Trophoblast cell (in vitro differentiated cells and primary cell): Measurements from ENCODE around the gene GPRC5D.

Experiments
- DNase-seq, 2 donors: peaks; one replicate each; pipeline ENCODE4 v3.0.0-alpha.2; 2016
- H2AFZ ChIP-seq: 2 replicates; pipeline ENCODE4 v1.6.1; 2013; ENCODE audit warnings: low read length, moderate library complexity, mild to moderate bottlenecking; ENCODE audit not compliant: insufficient read depth, poor library complexity
- H2AK5ac ChIP-seq: 2 replicates; pipeline ENCODE4 v1.6.1; 2013; ENCODE audit warnings: mild to moderate bottlenecking, low read length
- H2BK120ac ChIP-seq: 2 replicates; pipeline ENCODE4 v1.6.1; 2013; ENCODE audit warnings: low read length, mild to moderate bottlenecking, moderate library complexity; ENCODE audit not compliant: insufficient read depth, poor library complexity
- H2BK12ac ChIP-seq: 2 replicates; pipeline ENCODE4 v1.6.1; 2013; ENCODE audit warnings: mild to moderate bottlenecking, low read length, moderate library complexity
- H2BK5ac ChIP-seq: 2 replicates; pipeline ENCODE4 v1.6.1; 2013; ENCODE audit warnings: low read length, low read depth, moderate library complexity, mild to moderate bottlenecking; ENCODE audit not compliant: poor library complexity
- H3K14ac ChIP-seq: 2 replicates; pipeline ENCODE4 v1.6.1; 2013; ENCODE audit warnings: mild to moderate bottlenecking, low read length
- H3K18ac ChIP-seq: 2 replicates; pipeline ENCODE4 v1.6.1; 2013; ENCODE audit warnings: mild to moderate bottlenecking, low read length
- H3K23ac ChIP-seq: 2 replicates; pipeline ENCODE4 v1.6.1; 2013; ENCODE audit warnings: low read length
- H3K27ac ChIP-seq: 2 replicates; pipeline ENCODE4 v1.5.1; 2013; ENCODE audit warnings: low read depth, mild to moderate bottlenecking, inconsistent platforms, low read length, moderate library complexity
- H3K27me3 ChIP-seq: 2 replicates; pipeline ENCODE4 v1.6.1; 2013; ENCODE audit warnings: inconsistent platforms, mild to moderate bottlenecking, low read length, moderate library complexity; ENCODE audit not compliant: insufficient read depth
- H3K36me3 ChIP-seq, 2 experiments: 1 replicate in 1 of 2; 2 replicates in 1 of 2; pipeline ENCODE4 v1.6.1; 2013; ENCODE audit warnings: low read length in 2 of 2, mild to moderate bottlenecking in 2 of 2, moderate library complexity in 1 of 2; ENCODE audit not compliant: insufficient read depth in 2 of 2, control insufficient read depth in 1 of 2
- H3K4ac ChIP-seq: 2 replicates; pipeline ENCODE4 v1.6.1; 2013; ENCODE audit warnings: low read depth, mild to moderate bottlenecking, low read length, moderate library complexity
- H3K4me1 ChIP-seq, 2 experiments: 1 replicate in 1 of 2; 2 replicates in 1 of 2; pipeline ENCODE4 v1.6.1; 2013; ENCODE audit warnings: low read length in 2 of 2, mild to moderate bottlenecking in 2 of 2, moderate library complexity in 1 of 2; ENCODE audit not compliant: insufficient read depth in 2 of 2, control insufficient read depth in 1 of 2
- H3K4me2 ChIP-seq: 2 replicates; pipeline ENCODE4 v1.6.1; 2013; ENCODE audit warnings: inconsistent platforms, mild to moderate bottlenecking, low read length, moderate library complexity
- H3K4me3 ChIP-seq: 2 replicates; pipeline ENCODE4 v1.5.1; 2013; ENCODE audit warnings: mild to moderate bottlenecking, low read depth, low read length, inconsistent platforms
- H3K79me1 ChIP-seq: one replicate; pipeline ENCODE4 v1.6.1; 2013; ENCODE audit warnings: low read length
- H3K79me2 ChIP-seq: 2 replicates; pipeline ENCODE4 v1.6.1; 2013; ENCODE audit warnings: low read length, mild to moderate bottlenecking; ENCODE audit not compliant: control insufficient read depth, insufficient read depth, poor library complexity
- H3K9ac ChIP-seq: 2 replicates; pipeline ENCODE4 v1.6.1; 2013; ENCODE audit warnings: mild to moderate bottlenecking, low read length
- H3K9me3 ChIP-seq: 2 replicates; pipeline ENCODE4 v1.6.1; 2013; ENCODE audit warnings: low read depth, mild to moderate bottlenecking, control low read depth, inconsistent platforms, low read length; ENCODE audit not compliant: insufficient read depth
- H4K12ac ChIP-seq: 2 replicates; pipeline ENCODE4 v1.6.1; 2013; ENCODE audit warnings: low read depth, mild to moderate bottlenecking, low read length, moderate library complexity
- H4K8ac ChIP-seq: 2 replicates; pipeline ENCODE4 v1.6.1; 2013; ENCODE audit warnings: low read depth, mild to moderate bottlenecking, low read length, moderate library complexity
- H4K91ac ChIP-seq: one replicate; pipeline ENCODE4 v1.6.1; 2013; ENCODE audit warnings: low read depth, mild to moderate bottlenecking, low read length, moderate library complexity
- WGBS: extraction: QIAGEN DNeasy Blood & Tissue Kit; methylation state at CpG from one replicate; pipeline ENCODE4 v1.1.7; 2013; ENCODE audit warnings: missing lambda C conversion rate; ENCODE audit not compliant: insufficient read length, insufficient coverage; ENCODE audit errors: extremely low coverage; 5-methylcytosine and 5-hydroxymethylcytosine counted together

The GPRC5D gene

DNA sequence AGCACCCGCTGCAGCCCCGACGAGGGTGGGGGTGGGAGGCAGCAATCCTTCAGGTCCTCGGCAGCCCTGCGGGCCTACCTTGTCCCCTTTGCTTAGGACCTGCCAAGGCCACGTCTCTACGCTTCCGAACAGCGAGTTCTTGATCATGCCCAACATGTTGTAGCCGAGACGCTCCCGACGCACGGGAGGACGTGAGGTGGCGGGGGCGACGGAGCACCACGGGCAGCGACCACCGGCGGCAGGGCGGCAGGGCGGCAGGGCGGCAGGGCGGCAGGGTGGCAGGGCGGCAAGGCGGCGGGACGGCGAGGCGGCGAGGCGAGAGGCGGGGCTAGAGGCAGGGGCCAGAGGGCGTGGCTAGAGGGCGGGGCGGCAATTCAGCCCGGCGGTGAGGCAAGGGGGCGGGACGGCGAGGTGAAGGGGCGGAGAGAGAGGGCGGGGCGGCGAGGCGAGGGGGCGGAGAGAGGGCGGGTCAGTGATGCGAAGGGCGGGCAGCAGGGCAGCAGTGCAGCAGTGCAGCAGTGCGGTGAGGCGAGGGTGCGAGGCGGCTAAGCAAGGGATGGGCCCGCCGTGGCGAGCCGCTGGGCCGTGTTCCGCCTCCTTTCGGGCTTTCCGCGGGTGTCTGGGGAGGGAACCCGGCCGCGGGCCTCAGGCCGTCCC, 48.1 kb upstream of the GPRC5D start, which contains the start of gene HEBP1:
TSS of gene HEBP1 (minus strand) at position 307 of the 657 bp plus-strand sequence. CDS start at position 156, 151 bp downstream.
- Histone ChIP-seq H3K27ac (peak within 1 kb of the TSS; percentile 84), H2BK12ac (peak within 1 kb of the TSS; percentile 59), H3K79me2 (peaks cover 9% of the 10 kb centered on the region), H4K12ac (peak within 1 kb of the TSS; percentile 77), H4K91ac (peak within 1 kb of the TSS; percentile 64), H3K18ac (peak within 1 kb of the TSS; percentile 97), H3K4me3 (peak within 1 kb of the TSS; percentile 94), H3K4me2 (peak within 1 kb of the TSS; percentile 78), H3K4ac (peak within 1 kb of the TSS; percentile 70), H3K36me3 (peaks cover 1 to 4% of the 10 kb centered on the region in 2 experiments), H4K8ac (peak within 1 kb of the TSS; percentile 83), H3K14ac (peak within 1 kb of the TSS; percentile 94), H3K9me3 (no peaks in the 10 kb centered on the region), H2AFZ (peak within 1 kb of the TSS; percentile 86), H2BK5ac (peak within 1 kb of the TSS; percentile 87), H2AK5ac (peak within 1 kb of the TSS; percentile 75), H3K9ac (peak within 1 kb of the TSS; percentile 78), H3K23ac (no peak within 1 kb of the TSS), H2BK120ac (peak within 1 kb of the TSS; percentile 84), H3K27me3 (no peaks in the 10 kb centered on the region), H3K4me1 (peaks cover 19 to 24% of the 10 kb centered on the region in 2 experiments), H3K79me1 (peaks cover 14% of the 10 kb centered on the region)
- WGBS, result no CpG with 5 or more reads among the region's 69 CpGs
- peak; percentile 83 to 91 for DNase-seq

DNA sequence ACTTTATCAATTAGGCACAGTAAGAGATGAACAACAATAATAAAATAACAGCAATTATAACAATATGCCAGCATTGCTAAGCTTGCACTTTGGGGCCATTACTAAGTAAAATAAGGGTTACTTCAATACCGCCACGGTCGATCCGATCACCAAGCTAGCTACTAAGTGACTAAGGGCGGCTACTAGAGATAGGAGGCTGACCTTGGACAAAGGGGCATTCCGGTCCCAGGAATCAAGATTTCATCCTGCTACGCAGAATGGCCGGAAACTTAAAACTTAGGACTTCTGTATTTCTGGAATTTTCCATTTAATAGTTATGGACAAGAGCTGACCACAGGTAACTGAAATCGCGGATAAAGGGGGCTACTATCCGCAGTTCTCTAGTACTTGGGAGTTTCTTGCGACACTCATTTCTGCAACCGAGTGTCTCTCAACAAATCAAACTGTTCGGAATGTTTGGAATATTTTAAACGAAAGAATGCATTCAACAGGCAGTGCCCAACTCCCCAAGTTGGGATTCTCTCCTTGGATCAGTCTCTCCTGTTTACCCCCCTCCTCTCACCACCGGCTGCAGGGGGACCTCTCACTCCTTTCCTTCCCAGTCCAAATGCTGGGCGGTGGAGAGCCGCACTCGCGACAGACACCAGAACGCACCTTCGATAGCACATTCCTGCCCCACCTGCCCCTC, 47.4 kb upstream of the GPRC5D start:
- H3K18ac ChIP-seq, result peak overlapping the region; percentile 97
- peak overlapping the region; percentile 61 for H3K4me2 ChIP-seq
- H2BK120ac ChIP-seq, result peak overlapping the region; percentile 67
- peak overlapping the region; percentile 52 for H4K91ac ChIP-seq
- H2AK5ac ChIP-seq, result no peak overlapping the region
- peaks cover 1 to 4% of the 10 kb centered on the region in 2 experiments for H3K36me3 ChIP-seq
- H3K9me3 ChIP-seq, result no peaks in the 10 kb centered on the region
- peak overlapping the region; percentile 9 for H3K27ac ChIP-seq
- peak overlapping the region; percentile 70 for H3K9ac ChIP-seq
- H2BK5ac ChIP-seq, result peak overlapping the region; percentile 76
- H3K4ac ChIP-seq, result peak overlapping the region; percentile 50
- no peak overlapping the region for H2BK12ac ChIP-seq
- H3K27me3 ChIP-seq, result no peaks in the 10 kb centered on the region
- WGBS, result no CpG with 5 or more reads among the region's 22 CpGs
- H3K23ac ChIP-seq, result no peak overlapping the region
- H4K8ac ChIP-seq, result peak overlapping the region; percentile 72
- peak overlapping the region; percentile 86 for H2AFZ ChIP-seq
- no peak overlapping the region for H4K12ac ChIP-seq
- peaks cover 24 to 30% of the 10 kb centered on the region in 2 experiments for H3K4me1 ChIP-seq
- DNase-seq, result peak in 1 of 2 donors; percentile 56
- peaks cover 9% of the 10 kb centered on the region for H3K79me2 ChIP-seq
- peak overlapping the region; percentile 94 for H3K4me3 ChIP-seq
- H3K14ac ChIP-seq, result peak overlapping the region; percentile 94
- H3K79me1 ChIP-seq, result peaks cover 14% of the 10 kb centered on the region

DNA sequence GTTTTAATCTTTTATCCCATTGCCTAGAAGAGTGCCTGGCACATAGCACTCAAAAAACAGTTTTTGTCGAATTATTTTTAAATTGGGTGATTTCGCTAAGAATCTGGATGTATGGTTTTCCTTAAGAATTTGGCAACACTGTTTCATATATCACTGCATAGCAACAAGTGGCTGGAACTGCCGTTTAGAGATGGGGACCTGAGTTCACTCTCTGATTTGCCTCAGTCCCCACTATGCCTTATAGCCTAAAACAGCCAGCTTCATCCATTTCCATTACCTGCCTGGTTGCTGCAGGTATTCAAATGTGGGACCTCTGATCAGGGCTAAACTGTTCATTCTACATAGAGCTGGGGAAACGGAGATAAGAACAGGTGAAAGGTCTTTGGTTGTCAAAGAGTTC, 46.3 kb upstream of the GPRC5D start:
- Histone ChIP-seq H2BK120ac (no peak overlapping the region), H4K8ac (no peak overlapping the region), H3K9ac (no peak overlapping the region), H3K4me2 (peak overlapping the region; percentile 54), H3K79me1 (peaks cover 14% of the 10 kb centered on the region), H2AFZ (no peak overlapping the region), H3K79me2 (peaks cover 9% of the 10 kb centered on the region), H3K18ac (no peak overlapping the region), H3K23ac (no peak overlapping the region), H3K9me3 (no peaks in the 10 kb centered on the region), H4K12ac (no peak overlapping the region), H2AK5ac (no peak overlapping the region), H3K4me3 (no peak overlapping the region), H2BK12ac (no peak overlapping the region), H3K27me3 (no peaks in the 10 kb centered on the region), H3K27ac (no peak overlapping the region), H3K4ac (no peak overlapping the region), H3K4me1 (peaks cover 26 to 33% of the 10 kb centered on the region in 2 experiments), H3K14ac (no peak overlapping the region), H4K91ac (no peak overlapping the region), H2BK5ac (no peak overlapping the region), H3K36me3 (peaks cover 1 to 4% of the 10 kb centered on the region in 2 experiments)
- no peak for DNase-seq
- WGBS, result no CpG with 5 or more reads among the region's 4 CpGs

DNA sequence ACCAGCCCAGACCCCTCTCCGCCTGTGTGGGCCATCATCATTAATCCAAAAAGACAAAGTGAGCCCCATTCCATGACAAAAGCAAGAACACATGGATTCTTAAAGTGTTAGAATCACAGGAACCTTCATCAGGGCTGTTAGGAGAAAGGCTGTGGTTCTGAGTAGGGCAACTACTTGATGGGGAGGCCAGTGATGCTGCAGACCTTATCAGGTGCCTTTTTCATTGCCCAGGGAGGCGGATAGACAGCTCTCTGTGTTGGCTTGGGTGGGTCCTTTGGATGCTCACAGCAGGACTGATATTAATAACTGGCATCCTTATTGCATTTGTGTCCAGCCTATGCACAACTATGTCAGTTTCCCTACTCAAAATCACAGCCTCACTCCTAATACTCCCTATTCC, 45.8 kb upstream of the GPRC5D start:
- WGBS, result no CpG with 5 or more reads among the region's 2 CpGs
- Histone ChIP-seq H2AK5ac (no peak overlapping the region), H4K8ac (no peak overlapping the region), H3K36me3 (peaks cover 1 to 4% of the 10 kb centered on the region in 2 experiments), H3K27ac (no peak overlapping the region), H3K4me2 (no peak overlapping the region), H3K79me2 (peaks cover 9% of the 10 kb centered on the region), H3K18ac (peak overlapping the region; percentile 47), H2BK5ac (no peak overlapping the region), H3K23ac (no peak overlapping the region), H3K9ac (no peak overlapping the region), H2BK120ac (no peak overlapping the region), H3K4ac (peak overlapping the region; percentile 7), H3K79me1 (peaks cover 14% of the 10 kb centered on the region), H4K91ac (no peak overlapping the region), H2AFZ (no peak overlapping the region), H3K27me3 (no peaks in the 10 kb centered on the region), H3K9me3 (no peaks in the 10 kb centered on the region), H4K12ac (no peak overlapping the region), H2BK12ac (no peak overlapping the region), H3K4me3 (no peak overlapping the region), H3K14ac (no peak overlapping the region), H3K4me1 (peaks cover 26 to 33% of the 10 kb centered on the region in 2 experiments)
- no peak for DNase-seq
